HepG2 (cell line): ENCODE measurements around the gene SEC24A. TPM values are rescaled to one million over a fixed set of nuclear protein-coding genes. Genes with fewer than 3 reads are reported as not detected.

Experiments used
- ATAD3A ChIP-seq: sonication (generic); formaldehyde crosslinking; IDR thresholded peaks from 2 replicates; pipeline ENCODE4 v1.4.0; 2020; ENCODE audit warnings: missing genetic modification reagents
- DMTF1 ChIP-seq: sonication (generic); formaldehyde crosslinking; IDR thresholded peaks from 2 replicates; pipeline ENCODE4 v1.4.0; 2020; ENCODE audit warnings: mild to moderate bottlenecking, missing genetic modification reagents
- DR1 ChIP-seq: sonication (generic); formaldehyde crosslinking; IDR thresholded peaks from 2 replicates; pipeline ENCODE4 v1.8.0; 2021; ENCODE audit warnings: mild to moderate bottlenecking, missing genetic modification reagents, inconsistent platforms
- ELF4 ChIP-seq: sonication (generic); formaldehyde crosslinking; IDR thresholded peaks from 2 replicates; pipeline ENCODE4 v1.5.0; 2020; ENCODE audit warnings: missing genetic modification reagents, mild to moderate bottlenecking, moderate library complexity, borderline replicate concordance
- HOMEZ ChIP-seq: IDR thresholded peaks from 2 replicates; pipeline ENCODE4 v1.6.1; 2016; ENCODE audit warnings: low read depth
- KDM2A ChIP-seq: sonication (generic); formaldehyde crosslinking; IDR thresholded peaks from 2 replicates; pipeline ENCODE4 v1.4.0; 2020; ENCODE audit warnings: low read depth, missing genetic modification reagents, borderline replicate concordance
- MED1 ChIP-seq: sonication (generic); formaldehyde crosslinking; IDR thresholded peaks from 2 replicates; pipeline ENCODE4 v1.4.0; 2020; ENCODE audit warnings: missing genetic modification reagents
- PRDM4 ChIP-seq: sonication (generic); formaldehyde crosslinking; IDR thresholded peaks from 2 replicates; pipeline ENCODE4 v1.9.0; 2021; ENCODE audit warnings: missing genetic modification reagents, borderline replicate concordance
- RCOR2 ChIP-seq: IDR thresholded peaks from 2 replicates; pipeline ENCODE4 v1.6.1; 2016; ENCODE audit warnings: missing biosample characterization, missing genetic modification reagents
- SIX4 ChIP-seq: sonication (generic); formaldehyde crosslinking; IDR thresholded peaks from 2 replicates; pipeline ENCODE4 v1.4.0; 2020; ENCODE audit warnings: missing genetic modification reagents
- SP1 ChIP-seq, 2 experiments: fragments of 450-650 bp in 1 of 2; sonication (generic) in 1 of 2; formaldehyde crosslinking in 1 of 2; IDR thresholded peaks; 2 replicates each; pipeline versions ENCODE4 v1.4.0 to v1.6.1; 2016 to 2020; ENCODE audit warnings: missing genetic modification reagents in 1 of 2
- TBL1XR1 ChIP-seq: fragments of 150-350 bp; IDR thresholded peaks from 2 replicates; pipeline ENCODE4 v1.6.1; 2014; ENCODE audit warnings: borderline replicate concordance, low read length; ENCODE audit not compliant: partially characterized antibody
- THAP8 ChIP-seq: sonication (generic); formaldehyde crosslinking; IDR thresholded peaks from 2 replicates; pipeline ENCODE4 v1.5.1; 2020; ENCODE audit warnings: missing genetic modification reagents, mild to moderate bottlenecking, borderline replicate concordance
- THAP9 ChIP-seq: sonication (generic); formaldehyde crosslinking; IDR thresholded peaks from 2 replicates; pipeline ENCODE4; 2020; ENCODE audit warnings: missing genetic modification reagents, mild to moderate bottlenecking, borderline replicate concordance
- ZBTB38 ChIP-seq: sonication (generic); formaldehyde crosslinking; IDR thresholded peaks from 2 replicates; pipeline ENCODE4 v1.5.1; 2020; ENCODE audit warnings: mild to moderate bottlenecking, missing genetic modification reagents
- ZNF326 ChIP-seq: sonication (generic); formaldehyde crosslinking; IDR thresholded peaks from 2 replicates; pipeline ENCODE4 v1.4.0; 2020; ENCODE audit warnings: missing genetic modification reagents, borderline replicate concordance
- ZNF589 ChIP-seq: sonication (generic); formaldehyde crosslinking; conservative IDR thresholded peaks from 2 replicates; pipeline ENCODE4 v1.8.0; 2022; ENCODE audit warnings: mild to moderate bottlenecking, moderate library complexity, missing genetic modification reagents
- ZNF792 ChIP-seq: IDR thresholded peaks from 2 replicates; pipeline ENCODE4 v1.6.1; 2016
- polyA plus RNA-seq, 8 experiments: library from polyadenylated mRNA; depleted of rRNA in 3 of 8; stranded (reverse) in 7 of 8; unstranded in 1 of 8; fragments of >200 nt; fragmentation: Illumina TruSeq in 4 of 8; extraction: Trizol in 4 of 8; gene quantifications; 2 replicates each; pipeline versions ENCODE4 v1.2.1 to v1.2.3, GENCODE V29; 2011 to 2016; ENCODE audit warnings: low read depth in 4 of 8, missing spikeins in 1 of 8, mixed read lengths in 1 of 8; ENCODE audit not compliant: insufficient read depth in 1 of 8
- total RNA-seq, 5 experiments: library from RNA; depleted of rRNA; stranded (reverse); fragments of >200 nt; fragmentation: Illumina TruSeq; extraction: Trizol; gene quantifications; 2 replicates each; pipeline ENCODE4 v1.2.3, GENCODE V29; 2016; ENCODE audit warnings: low read depth in 1 of 5

The SEC24A gene
- total and polyA plus RNA-seq, 2 of the 13 experiments (the other 11 are each of a cell fraction or from before 2014, with no cell fraction given): 30.5 to 56.8 TPM

GRCh38 chr5:134758504-134759341, 110.1 kb downstream of the SEC24A start, which contains the start of gene DDX46 (continued):
- TF ChIP-seq DMTF1: no peak
- peak; percentile 74; the same call in 1 of the 2 replicates for TF ChIP-seq THAP8 (CRISPR knock-in tag)
- TF ChIP-seq ZNF792 (CRISPR knock-in tag): peak; percentile 91
- peak; percentile 93 for TF ChIP-seq MED1 (CRISPR knock-in tag)
- TF ChIP-seq ZBTB38 (CRISPR knock-in tag): peak; percentile 83
- peak; percentile 92 for TF ChIP-seq THAP9 (CRISPR knock-in tag)
- TF ChIP-seq ELF4 (CRISPR knock-in tag): no peak
- peak; percentile 77 for TF ChIP-seq DR1 (CRISPR knock-in tag)
- TF ChIP-seq ZNF589: peak; percentile 80; the same call in 1 of the 2 replicates
- peak; percentile 83 for TF ChIP-seq SIX4 (CRISPR knock-in tag)
- no peak for TF ChIP-seq ZNF326 (CRISPR knock-in tag)
- peak; percentile 40 for TF ChIP-seq TBL1XR1
- no peak for TF ChIP-seq RCOR2 (CRISPR knock-in tag)
- TF ChIP-seq ATAD3A: no peak
- TF ChIP-seq PRDM4 (CRISPR knock-in tag): peak; percentile 58; the same call in 1 of the 2 replicates
- no peak for TF ChIP-seq SP1 (IDR thresholded peaks at IDR 0.05)
- TF ChIP-seq SP1 (CRISPR knock-in tag; IDR thresholded peaks at IDR 0.05): peak; percentile 87
- TF ChIP-seq HOMEZ (CRISPR knock-in tag): peak; percentile 91
- TF ChIP-seq KDM2A (CRISPR knock-in tag): peak; percentile 97
